ENCODE data around the gene MRPL24. TPM values are rescaled to one million over a fixed set of nuclear protein-coding genes. Genes with fewer than 3 reads are reported as not detected.

The MRPL24 gene
- total RNA-seq, 1 experiment from 2014 or later, result 27.3 TPM

GRCh38 chr1:156749419-156750118 lies 8.7 kb upstream of the MRPL24 start:
- H3K9ac ChIP-seq (ENCODE audit: extremely low read depth, insufficient read length, low read length), result peak overlapping the region; percentile 85
- no peak overlapping the region for H2BK5ac ChIP-seq (ENCODE audit: insufficient read length, low read length)
- no peak overlapping the region for H3K14ac ChIP-seq (ENCODE audit: insufficient read depth, low read length)
- no peak overlapping the region for H2BK12ac ChIP-seq (ENCODE audit: insufficient read length, low read depth, low read length)
- no peak overlapping the region for H2AK5ac ChIP-seq (ENCODE audit: insufficient read length, low read length)
- H4K91ac ChIP-seq (ENCODE audit: insufficient read length, low read depth, low read length), result no peak overlapping the region
- H3K23me2 ChIP-seq (ENCODE audit: insufficient read length, low read depth, low read length, poor library complexity, severe bottlenecking), result peaks cover 23% of the 10 kb centered on the region
- H3K4me2 ChIP-seq (ENCODE audit: insufficient read depth, insufficient read length, low read length), result peak overlapping the region; percentile 73
- peaks cover 16 to 25% (median 24%) of the 10 kb centered on the region in 3 experiments for H3K36me3 Mint-ChIP-seq (ENCODE audit: insufficient read depth in 1 of 3, low read depth in 3 of 3)
- H3K79me2 ChIP-seq (ENCODE audit: insufficient read depth, low read length), result peaks cover 32% of the 10 kb centered on the region; the same call in 1 of the 2 replicates
- no peak overlapping the region for H3T11ph ChIP-seq (ENCODE audit: low read length)
- H2BK15ac ChIP-seq (ENCODE audit: low read depth, low read length), result no peak overlapping the region
- H3K4ac ChIP-seq (ENCODE audit: low read depth, low read length), result no peak overlapping the region
- H3K27me3 ChIP-seq (ENCODE audit: insufficient read depth, low read length), result no peaks in the 10 kb centered on the region
- H3K56ac ChIP-seq (ENCODE audit: insufficient read length, low read depth, low read length), result no peak overlapping the region
- no peak overlapping the region for H3K18ac ChIP-seq (ENCODE audit: insufficient read length, low read depth, low read length)
- H2BK120ac ChIP-seq (ENCODE audit: low read depth, low read length, poor library complexity, severe bottlenecking), result no peak overlapping the region
- H4K20me1 ChIP-seq (ENCODE audit: control insufficient read depth, insufficient read depth, insufficient read length), result no peaks in the 10 kb centered on the region
- no peaks in the 10 kb centered on the region for H3K79me1 ChIP-seq (ENCODE audit: insufficient read depth, low read depth, low read length, poor library complexity, severe bottlenecking)
- H3K9me3 ChIP-seq (ENCODE audit: control insufficient read depth, low read depth, low read length), result no peaks in the 10 kb centered on the region
- peak overlapping the region; percentile 91 to 94 for H3K4me3 Mint-ChIP-seq
- H2BK20ac ChIP-seq (ENCODE audit: low read depth, low read length, poor library complexity, severe bottlenecking), result no peak overlapping the region
- H3K4me1 Mint-ChIP-seq, result peaks cover 56 to 62% of the 10 kb centered on the region in 2 experiments
- TF ChIP-seq CTCF (conservative IDR thresholded peaks at IDR 0.05), result no peak
- peaks cover 28% of the 10 kb centered on the region for H3K4me1 ChIP-seq (ENCODE audit: insufficient read depth, low read length)
- no peak overlapping the region for H4K5ac ChIP-seq (ENCODE audit: insufficient read length, low read depth, low read length)
- no peak for DNase-seq
- no peaks in the 10 kb centered on the region for H3K27me3 Mint-ChIP-seq (ENCODE audit: low read depth)
- H3K27ac ChIP-seq (ENCODE audit: insufficient read length, low read depth, low read length), result no peak overlapping the region
- H2AFZ ChIP-seq (ENCODE audit: low read length), result no peak overlapping the region
- H4K8ac ChIP-seq (replicated peaks; ENCODE audit: insufficient read length, low read depth, low read length), result no peak overlapping the region
- no peaks in the 10 kb centered on the region for H3K9me3 Mint-ChIP-seq
- no CpG with 5 or more reads among the region's 8 CpGs for WGBS (ENCODE audit: extremely low coverage, insufficient read length, low lambda C conversion rate)
- no peak overlapping the region for H3K23ac ChIP-seq (ENCODE audit: insufficient read length, low read depth, low read length)
- peak overlapping the region in 2 of 3 experiments; percentile 93 to 98; a peak in 4 of 7 replicates for H3K27ac Mint-ChIP-seq
